ENCODE results near the gene ANP32A. TPM values are rescaled to one million over a fixed set of nuclear protein-coding genes. Genes with fewer than 3 reads are reported as not detected.

The ANP32A gene
- total RNA-seq, 1 donor from 2014 or later, result 55.2 TPM

DNA sequence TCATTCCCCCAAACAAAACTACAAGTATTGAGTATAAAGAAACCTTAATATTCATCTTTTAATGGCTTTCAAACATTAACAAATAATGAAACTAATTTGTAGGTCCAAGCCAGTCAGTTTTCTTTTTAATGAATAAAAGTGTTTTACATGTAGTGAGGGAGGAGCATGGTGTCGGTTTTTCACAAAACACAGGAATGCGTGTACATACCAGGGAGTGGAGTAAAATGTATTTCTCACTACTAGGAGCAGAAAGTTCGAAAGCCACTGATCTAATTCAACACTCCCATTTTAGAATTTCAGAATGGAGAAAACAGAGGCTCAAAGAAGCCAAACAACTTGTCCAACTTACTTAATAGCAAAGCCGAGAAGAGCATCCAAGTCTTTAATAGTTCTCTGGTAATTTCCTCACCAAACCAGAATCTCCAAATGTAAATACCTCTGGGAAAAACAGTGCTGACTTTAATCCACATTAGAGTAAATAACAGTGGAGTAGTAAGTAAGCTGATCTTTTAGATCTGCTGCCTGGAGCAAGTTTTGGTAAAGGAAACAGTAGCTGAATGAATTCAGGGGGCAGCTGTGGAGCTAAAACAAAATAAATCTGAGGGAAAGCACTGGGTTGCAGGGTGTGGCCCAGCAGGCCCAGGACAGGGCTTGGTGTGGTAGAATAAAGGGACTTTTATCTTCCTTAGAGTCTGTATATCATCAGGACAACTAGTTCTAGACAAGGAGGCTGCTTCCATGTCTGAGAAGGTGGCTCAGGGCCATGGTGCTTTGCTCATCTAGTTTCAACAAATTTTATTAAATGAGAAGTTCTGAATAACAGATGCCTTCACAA, 7.9 kb downstream of the ANP32A start:
- DNase-seq (ENCODE audit: extremely low spot score in 2 of 2), result no peak
- Histone ChIP-seq H3K9me3 (no peaks in the 10 kb centered on the region), H3K4me3 (no peak overlapping the region), H3K27ac (peak overlapping the region; percentile 62), H3K36me3 (no peaks in the 10 kb centered on the region), H3K27me3 (no peaks in the 10 kb centered on the region), H3K4me1 (peaks cover 66% of the 10 kb centered on the region)
- intact Hi-C loops (cut with DNase I), result no loop called here
- TF ChIP-seq POLR2AphosphoS5 (IDR thresholded peaks at IDR 0.05; ENCODE audit: insufficient read depth in 1 of 2, low read depth in 1 of 2), result no peak
- TF ChIP-seq CTCF (IDR thresholded peaks at IDR 0.05), result no peak
- TF ChIP-seq POLR2A (IDR thresholded peaks at IDR 0.05), result no peak

DNA sequence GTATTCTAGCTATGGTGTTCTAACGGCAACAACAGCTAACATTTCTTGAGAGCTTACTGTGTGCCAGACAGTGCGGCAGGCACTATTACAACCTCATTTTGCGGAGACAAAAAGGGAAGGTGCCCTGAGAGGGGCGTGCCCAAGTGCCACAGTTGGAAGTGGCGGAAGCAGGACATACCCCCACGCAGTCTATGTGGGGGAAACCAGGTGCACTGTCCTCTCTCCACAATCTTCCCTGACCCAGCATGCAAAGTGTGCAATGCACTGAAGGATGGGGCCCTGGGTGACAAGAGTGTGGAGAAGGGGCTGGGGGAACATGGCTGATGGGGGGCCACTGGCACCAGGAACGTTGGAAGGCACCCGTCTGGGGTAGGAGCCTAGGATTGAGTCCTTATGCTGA, 8.6 kb downstream of the ANP32A start:
- TF ChIP-seq CTCF (IDR thresholded peaks at IDR 0.05) (no peak), POLR2AphosphoS5 (IDR thresholded peaks at IDR 0.05; ENCODE audit: insufficient read depth in 1 of 2, low read depth in 1 of 2) (no peak), POLR2A (IDR thresholded peaks at IDR 0.05) (no peak)
- Histone ChIP-seq H3K27ac (peak overlapping the region; percentile 62), H3K36me3 (no peaks in the 10 kb centered on the region), H3K4me3 (no peak overlapping the region), H3K4me1 (peaks cover 74% of the 10 kb centered on the region), H3K27me3 (no peaks in the 10 kb centered on the region), H3K9me3 (no peaks in the 10 kb centered on the region)
- peak in 1 of 2 donors; percentile 78 for DNase-seq (ENCODE audit: extremely low spot score in 2 of 2)
- intact Hi-C loops (cut with DNase I), result no loop called here

DNA sequence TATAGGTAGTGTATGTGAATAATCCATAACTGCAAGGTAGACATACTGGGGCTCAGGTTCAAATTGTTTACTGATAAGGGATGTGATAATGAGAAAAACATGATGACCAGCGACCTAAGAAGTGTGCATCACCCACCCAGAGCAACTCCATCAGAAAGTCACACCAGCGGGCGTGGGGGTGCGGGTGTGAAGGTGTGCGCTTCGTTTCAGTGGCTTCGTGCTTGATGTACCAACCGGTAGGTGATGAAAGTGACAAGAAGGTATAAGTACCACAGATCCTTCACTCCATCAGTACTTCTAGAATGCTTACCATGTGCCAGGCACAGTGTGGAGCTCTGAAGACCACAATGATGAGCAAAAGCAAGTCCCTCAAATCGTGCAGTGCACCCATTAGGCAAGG, 11.2 kb downstream of the ANP32A start:
- Histone ChIP-seq H3K27me3 (no peaks in the 10 kb centered on the region), H3K4me1 (peaks cover 70% of the 10 kb centered on the region), H3K4me3 (no peak overlapping the region), H3K27ac (no peak overlapping the region), H3K36me3 (no peaks in the 10 kb centered on the region), H3K9me3 (no peaks in the 10 kb centered on the region)
- intact Hi-C loops (cut with DNase I), result no loop called here
- DNase-seq (ENCODE audit: extremely low spot score in 2 of 2), result no peak
- TF ChIP-seq POLR2A (IDR thresholded peaks at IDR 0.05) (no peak), CTCF (IDR thresholded peaks at IDR 0.05) (no peak), POLR2AphosphoS5 (IDR thresholded peaks at IDR 0.05; ENCODE audit: insufficient read depth in 1 of 2, low read depth in 1 of 2) (no peak)

- no peaks in the 10 kb centered on the region for H3K9me3 ChIP-seq
- intact Hi-C loops (cut with DNase I), result no loop called here
- no peak overlapping the region for H3K4me3 ChIP-seq
- H3K27me3 ChIP-seq, result no peaks in the 10 kb centered on the region
- DNase-seq (ENCODE audit: extremely low spot score in 2 of 2), result no peak
- no peaks in the 10 kb centered on the region for H3K36me3 ChIP-seq
- peaks cover 62% of the 10 kb centered on the region for H3K4me1 ChIP-seq
- TF ChIP-seq POLR2A (IDR thresholded peaks at IDR 0.05) (no peak), CTCF (IDR thresholded peaks at IDR 0.05) (no peak), POLR2AphosphoS5 (IDR thresholded peaks at IDR 0.05; ENCODE audit: insufficient read depth in 1 of 2, low read depth in 1 of 2) (no peak)
- H3K27ac ChIP-seq, result no peak overlapping the region
These were observed 11.9 kb downstream of the ANP32A start for GRCh38 chr15:68808770-68809169.

DNA sequence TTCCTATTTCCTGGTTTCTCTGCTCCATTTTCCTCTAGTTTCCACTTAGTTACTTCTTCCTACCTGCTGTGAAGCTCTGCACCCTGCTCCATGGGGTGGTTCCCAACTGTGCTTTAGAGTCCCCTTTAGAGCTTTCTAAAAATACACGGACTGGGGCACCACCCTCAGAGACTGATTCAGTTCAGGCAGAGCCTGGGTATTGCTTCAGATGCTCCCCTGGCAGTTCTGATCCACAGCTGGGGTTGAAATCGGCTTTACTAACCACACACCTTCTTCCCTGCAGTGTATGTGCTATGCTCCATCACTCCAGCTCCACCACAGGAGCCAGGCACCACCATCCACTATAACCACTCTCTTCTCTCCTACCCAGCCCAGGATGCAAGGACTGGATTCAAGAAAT, 12.6 kb downstream of the ANP32A start:
- H3K4me3 ChIP-seq, result no peak overlapping the region
- no peaks in the 10 kb centered on the region for H3K27me3 ChIP-seq
- no peaks in the 10 kb centered on the region for H3K9me3 ChIP-seq
- H3K4me1 ChIP-seq, result peaks cover 58% of the 10 kb centered on the region
- H3K27ac ChIP-seq, result no peak overlapping the region
- intact Hi-C loops (cut with DNase I), result no loop called here
- DNase-seq (ENCODE audit: extremely low spot score in 2 of 2), result no peak
- H3K36me3 ChIP-seq, result no peaks in the 10 kb centered on the region
- TF ChIP-seq CTCF (IDR thresholded peaks at IDR 0.05) (no peak), POLR2A (IDR thresholded peaks at IDR 0.05) (no peak), POLR2AphosphoS5 (IDR thresholded peaks at IDR 0.05; ENCODE audit: insufficient read depth in 1 of 2, low read depth in 1 of 2) (no peak)

Measured in vagina (tissue), 2 donors.